Measurements from ENCODE around the gene PACS2. TPM values are rescaled to one million over a fixed set of nuclear protein-coding genes. Genes with fewer than 3 reads are reported as not detected.

Gene PACS2
- total and polyA plus RNA-seq, 2 of the 8 experiments (the other 6 are each of a cell fraction or from before 2014, with no cell fraction given), result 38.0 to 62.8 TPM

DNA sequence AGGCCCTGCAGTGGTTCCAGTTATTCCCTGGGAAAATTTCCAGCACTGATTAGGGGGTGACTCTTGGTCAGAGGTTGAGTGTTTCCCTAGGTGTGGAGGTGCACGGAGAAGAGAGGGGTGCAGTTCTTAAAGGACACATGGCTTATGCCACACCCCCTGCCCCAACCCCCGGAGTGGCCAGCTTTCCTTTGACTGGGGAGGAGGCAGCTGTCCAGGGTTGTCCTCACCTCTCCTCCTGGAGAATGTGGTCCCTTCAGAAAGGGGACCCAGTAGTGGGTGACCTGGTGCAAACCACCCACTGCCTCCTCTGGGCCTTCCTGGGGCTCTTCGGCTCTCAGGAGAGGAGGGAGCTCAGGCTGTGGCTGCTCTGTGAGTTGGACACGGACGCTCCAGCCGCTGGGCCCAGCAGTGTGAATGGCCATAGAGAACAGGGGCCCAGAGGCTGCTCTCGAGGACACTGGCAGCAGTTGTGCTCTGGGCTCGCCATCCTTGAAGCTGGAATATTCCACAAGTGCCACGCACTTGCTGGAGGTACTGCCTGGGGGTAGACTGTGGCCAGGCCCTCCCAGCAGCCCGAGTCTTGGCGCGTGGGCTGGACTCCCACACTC lies 13.6 kb downstream of the PACS2 start (continued):
- no peak for TF ChIP-seq SP2 (IDR thresholded peaks at IDR 0.05; ENCODE audit: low read length)
- TF ChIP-seq SP4 (IDR thresholded peaks at IDR 0.05; ENCODE audit: low read length), result no peak

All from H1 (cell line).